ENCODE results near the gene BTN2A1.

Gene BTN2A1

GRCh38 chr6:26471970-26472369, 14.2 kb downstream of the BTN2A1 start:
- DNase-seq: no peak

GRCh38 chr6:26472549-26473290, 15.0 kb downstream of the BTN2A1 start:
- no peak for DNase-seq

GRCh38 chr6:26473429-26473757, 15.6 kb downstream of the BTN2A1 start:
- DNase-seq: no peak

GRCh38 chr6:26473758-26474438, 16.1 kb downstream of the BTN2A1 start:
- peak; percentile 67 to 77 for DNase-seq

- peak in 1 of 2 experiments; percentile 16 for DNase-seq
These were observed 16.7 kb downstream of the BTN2A1 start for GRCh38 chr6:26474439-26474881.

GRCh38 chr6:26475823-26476729, 18.3 kb downstream of the BTN2A1 start:
- DNase-seq: no peak

- DNase-seq: no peak
These were observed 19.1 kb downstream of the BTN2A1 start for GRCh38 chr6:26476896-26477295.

GRCh38 chr6:26477426-26477825, 19.7 kb downstream of the BTN2A1 start:
- DNase-seq: no peak

GRCh38 chr6:26478100-26478984, 20.6 kb downstream of the BTN2A1 start:
- DNase-seq: no peak

- DNase-seq: no peak
These were observed 21.2 kb downstream of the BTN2A1 start for GRCh38 chr6:26478985-26479278.

- DNase-seq: no peak
These were observed 24.6 kb downstream of the BTN2A1 start for GRCh38 chr6:26482338-26482737.

- DNase-seq: no peak
These were observed 26.0 kb downstream of the BTN2A1 start for GRCh38 chr6:26483727-26484126.

GRCh38 chr6:26484161-26484560, 26.4 kb downstream of the BTN2A1 start:
- DNase-seq: no peak

GRCh38 chr6:26485112-26485780, 27.5 kb downstream of the BTN2A1 start:
- no peak for DNase-seq

GRCh38 chr6:26486358-26486757, 28.6 kb downstream of the BTN2A1 start:
- DNase-seq: no peak

GRCh38 chr6:26487466-26487865, 29.7 kb downstream of the BTN2A1 start:
- no peak for DNase-seq

- no peak for DNase-seq
These were observed 32.5 kb downstream of the BTN2A1 start for GRCh38 chr6:26489996-26490964.

- no peak for DNase-seq
These were observed 33.8 kb downstream of the BTN2A1 start for GRCh38 chr6:26491604-26492003.

- no peak for DNase-seq
These were observed 35.5 kb downstream of the BTN2A1 start for GRCh38 chr6:26493258-26493657.

- no peak for DNase-seq
These were observed 36.4 kb downstream of the BTN2A1 start for GRCh38 chr6:26494117-26494516.

- no peak for DNase-seq
These were observed 37.5 kb downstream of the BTN2A1 start for GRCh38 chr6:26495281-26495680.
